GM19025 (cell line): ENCODE measurements around the gene MGMT.

Experiments
- ATAC-seq: cut with Tn5 transposase; IDR thresholded peaks from one replicate; pipeline ENCODE4 v1.9.1; 2021; ENCODE audit warnings: mild to moderate bottlenecking, low read depth, moderate library complexity; ENCODE audit not compliant: unreplicated experiment

Gene MGMT

GRCh38 chr10:129765664-129766550 is 298.9 kb downstream of the MGMT start:
- no peak for ATAC-seq

GRCh38 chr10:129766611-129767550 is 299.8 kb downstream of the MGMT start:
- ATAC-seq: no peak

GRCh38 chr10:129767751-129768150 is 300.7 kb downstream of the MGMT start:
- no peak for ATAC-seq

DNA sequence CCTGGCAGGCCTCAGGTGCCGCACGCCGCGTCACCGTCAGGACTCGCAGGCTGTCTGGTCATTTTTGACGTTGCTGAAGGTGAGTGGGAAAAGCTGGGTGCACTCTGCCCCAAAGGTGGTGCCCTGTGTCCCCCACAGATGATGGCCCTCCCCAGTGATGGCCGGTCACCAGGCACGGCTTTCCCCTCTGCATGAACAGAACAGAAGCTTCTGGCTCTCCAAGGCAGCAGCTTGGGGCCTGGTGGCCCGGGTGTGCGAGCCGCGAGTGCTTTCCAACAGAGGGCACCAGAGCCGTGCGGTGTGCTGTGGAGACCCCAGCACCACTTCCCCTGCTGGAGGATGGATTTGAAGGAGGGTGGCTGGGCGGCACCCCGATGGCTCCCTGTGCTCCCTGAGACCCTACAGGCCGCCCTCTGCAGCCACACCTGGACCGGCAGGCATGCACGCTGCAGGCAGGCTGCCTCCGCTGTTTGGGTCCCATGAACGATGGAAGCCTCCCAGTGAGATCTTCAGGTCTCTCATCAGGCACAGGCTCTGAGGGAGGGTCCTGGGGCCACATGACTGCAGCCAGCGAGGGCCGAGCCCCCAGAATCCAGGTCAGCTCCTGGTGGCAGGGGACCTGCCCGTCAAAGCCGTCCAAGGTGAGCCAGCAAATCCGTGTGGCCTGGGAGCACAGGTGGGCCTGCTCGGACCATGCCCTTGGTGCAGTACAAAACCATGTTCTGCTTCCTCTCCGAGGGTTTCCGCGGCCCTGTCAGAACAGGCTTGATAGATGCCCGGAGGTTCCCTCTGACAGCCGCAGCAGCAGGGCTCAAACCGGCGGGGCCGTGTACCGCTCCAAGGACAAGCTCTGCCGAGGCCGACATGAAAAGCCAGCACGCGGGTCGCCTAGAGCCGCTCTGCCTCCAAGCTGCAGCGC is 301.7 kb downstream of the MGMT start:
- ATAC-seq: no peak

GRCh38 chr10:129769381-129770116 is 302.5 kb downstream of the MGMT start:
- ATAC-seq: no peak

DNA sequence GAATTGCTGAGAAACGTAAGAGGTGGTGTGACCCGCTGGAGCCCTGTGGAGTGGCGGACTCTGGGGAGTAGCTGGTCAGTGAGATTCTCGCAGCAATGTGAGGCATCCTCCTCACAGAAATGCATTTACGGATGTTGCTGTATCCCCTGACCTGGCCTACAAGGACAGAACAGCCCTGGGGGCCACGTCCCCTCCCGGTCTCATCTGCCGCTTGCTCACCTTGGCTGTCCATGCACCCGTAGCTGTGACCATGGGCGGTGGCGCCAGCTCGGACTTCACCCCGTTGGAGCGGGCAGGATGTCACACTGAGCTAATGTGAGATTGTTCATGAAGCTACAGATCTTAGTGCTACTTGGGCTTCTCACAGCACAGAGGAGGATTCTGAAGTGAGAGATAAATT is 303.2 kb downstream of the MGMT start:
- ATAC-seq: no peak

DNA sequence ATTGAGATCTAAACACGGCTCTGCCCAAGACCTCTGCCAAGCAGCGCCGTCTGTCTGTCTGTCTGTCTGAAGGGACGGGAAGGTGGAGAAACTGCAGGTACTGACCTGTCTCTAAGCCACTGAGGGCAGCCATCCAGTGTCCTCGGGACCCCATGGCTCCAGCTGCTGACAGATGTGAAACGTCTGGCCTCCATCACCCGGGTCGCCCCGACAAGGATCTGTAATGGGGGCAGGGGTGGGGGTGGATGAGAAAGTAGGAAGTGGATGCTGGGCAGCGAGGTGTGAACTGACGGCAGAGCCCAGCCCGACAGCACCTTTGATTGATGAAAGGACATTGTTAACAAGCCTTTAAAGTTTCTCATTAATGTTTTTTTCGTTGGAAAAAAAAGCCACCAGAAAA is 304.0 kb downstream of the MGMT start:
- no peak for ATAC-seq

DNA sequence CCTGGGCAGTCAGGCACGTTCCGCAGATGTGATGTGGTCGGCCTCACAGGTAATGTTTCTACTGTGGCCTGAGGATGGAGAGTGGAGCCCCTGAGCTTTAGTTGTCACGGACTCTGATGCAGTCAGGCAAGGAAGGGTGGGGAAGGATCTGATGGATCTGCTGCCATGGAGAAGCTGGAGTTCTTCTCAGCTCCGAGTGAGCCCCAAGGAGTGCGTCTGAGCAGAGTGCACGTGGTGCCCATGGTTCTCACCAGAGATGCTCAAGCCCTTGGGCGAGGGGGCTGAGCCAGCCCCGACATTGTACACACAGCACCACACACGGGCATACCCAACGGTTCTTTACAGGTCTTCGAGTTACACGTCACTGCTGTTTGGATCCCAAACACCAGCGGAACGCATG is 304.5 kb downstream of the MGMT start:
- no peak for ATAC-seq

- no peak for ATAC-seq
These were observed 305.0 kb downstream of the MGMT start for GRCh38 chr10:129771991-129772431.

GRCh38 chr10:129772468-129773358 is 305.7 kb downstream of the MGMT start:
- ATAC-seq: no peak

- no peak for ATAC-seq
These were observed 306.4 kb downstream of the MGMT start for GRCh38 chr10:129773359-129773990.

DNA sequence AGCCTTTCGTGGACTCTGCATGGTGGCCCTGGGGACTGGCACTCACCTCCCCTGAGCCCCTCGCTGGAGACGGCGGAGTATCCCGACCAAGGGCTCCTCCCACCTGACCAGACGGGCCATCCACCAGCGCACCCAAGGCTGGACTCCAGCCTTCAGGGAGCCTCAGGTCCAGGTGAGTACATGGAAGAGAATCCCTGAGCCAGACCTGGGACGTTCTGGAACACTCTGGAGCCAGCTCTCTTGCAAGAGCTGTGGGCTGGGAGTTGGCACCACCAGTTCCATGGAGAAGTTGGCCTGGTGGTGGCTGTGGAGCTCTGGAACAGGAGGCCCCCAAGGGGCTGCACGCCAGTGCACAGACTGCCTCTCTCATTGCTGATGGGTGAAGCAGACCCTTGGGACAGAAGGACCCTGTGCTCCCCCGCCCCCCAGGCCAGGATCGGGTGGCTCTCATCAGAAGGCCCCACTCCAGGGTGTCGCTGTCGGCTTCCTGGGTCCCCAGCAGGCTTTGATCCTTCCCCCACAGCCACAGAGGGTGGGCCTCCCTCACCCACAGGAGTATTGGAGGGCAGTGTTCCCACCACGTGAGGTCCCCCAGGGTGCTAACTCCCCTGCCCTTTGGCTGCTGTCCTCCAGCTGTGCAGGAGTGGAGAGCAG is 307.2 kb downstream of the MGMT start:
- ATAC-seq: no peak

- ATAC-seq: no peak
These were observed 307.8 kb downstream of the MGMT start for GRCh38 chr10:129774736-129775401.

DNA sequence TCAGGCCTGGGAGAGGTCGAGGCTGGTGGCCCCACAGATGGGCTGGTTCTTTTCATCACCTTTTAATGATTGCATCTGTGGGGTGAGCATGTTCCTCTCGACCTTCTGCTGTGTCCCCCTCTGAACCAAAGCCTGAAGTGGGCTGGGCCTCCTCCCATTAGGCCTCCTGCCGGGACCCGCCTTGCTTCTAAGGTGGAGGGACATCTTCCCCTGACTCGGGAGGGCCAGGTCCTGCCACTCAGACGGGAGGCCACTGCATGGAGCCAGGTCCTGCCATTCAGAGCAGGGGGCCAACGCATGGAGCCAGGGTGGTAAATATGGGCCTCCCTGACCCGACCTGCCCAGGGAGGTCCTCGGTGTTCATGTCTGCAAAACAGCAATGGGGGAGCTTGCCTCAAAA is 308.6 kb downstream of the MGMT start:
- no peak for ATAC-seq

DNA sequence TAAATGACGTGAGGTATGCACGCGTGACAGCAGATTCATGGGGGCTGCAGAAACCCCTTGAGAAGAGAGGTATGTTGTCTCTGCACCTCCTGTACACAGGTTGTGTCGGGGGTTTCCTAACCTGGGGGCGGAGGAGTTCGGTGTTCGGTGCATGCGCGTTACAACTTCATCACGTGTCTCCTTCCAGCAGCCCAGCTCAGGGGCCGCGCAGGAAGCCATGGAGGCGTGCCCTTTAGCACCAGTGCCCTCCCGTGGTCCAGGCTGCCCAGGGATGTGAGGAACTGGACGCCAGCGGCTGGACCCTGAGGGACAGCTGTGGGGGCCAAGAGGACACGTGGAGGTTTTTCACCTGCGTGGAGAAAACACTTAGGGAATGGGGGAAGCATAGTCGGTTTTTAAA is 310.6 kb downstream of the MGMT start:
- ATAC-seq: no peak

GRCh38 chr10:129778571-129778970 is 311.5 kb downstream of the MGMT start:
- no peak for ATAC-seq
